GM23338 (cell line): Measurements from ENCODE around the gene SRGAP2B.
"Not testable (repeated sequence)": the region's sequence is repeated elsewhere in the genome, so short reads cannot be mapped to it uniquely, and the experiment has no call there.

ENCODE experiments used
- CREB1 ChIP-seq: fragments of 250-450 bp; sonication (Bioruptor Pico); IDR thresholded peaks from 2 replicates; pipeline ENCODE4 v1.5.0; 2020; ENCODE audit warnings: low read depth, mild to moderate bottlenecking, moderate library complexity
- EZH2 ChIP-seq: fragments of 200-600 bp; sonication (generic); IDR thresholded peaks from one replicate; pipeline ENCODE4 v1.8.0; 2017; ENCODE audit warnings: antibody characterized with exemption, mild to moderate bottlenecking, low read depth; ENCODE audit not compliant: unreplicated experiment
- EZH2phosphoT487 ChIP-seq: fragments of 200-600 bp; sonication (generic); IDR thresholded peaks from one replicate; pipeline ENCODE4 v1.8.1; 2018; ENCODE audit warnings: antibody characterized with exemption; ENCODE audit not compliant: unreplicated experiment
- JUNB ChIP-seq: IDR thresholded peaks from one replicate; pipeline ENCODE4 v1.6.1; 2016; ENCODE audit warnings: antibody characterized with exemption; ENCODE audit not compliant: unreplicated experiment
- POLR2AphosphoS5 ChIP-seq: IDR thresholded peaks from 2 replicates; pipeline ENCODE4 v1.6.1; 2016; ENCODE audit warnings: antibody characterized with exemption, low read depth
- ZNF114 ChIP-seq: fragments of 250-450 bp; sonication (Bioruptor Pico); IDR thresholded peaks from 2 replicates; pipeline ENCODE4 v1.5.0; 2020; ENCODE audit warnings: mild to moderate bottlenecking, moderate library complexity
- TF ChIP-seq, protein P1 (sequence below), 2 experiments: fragments of 200-600 bp in 1 of 2; sonication (generic) in 1 of 2; conservative IDR thresholded peaks; 2 replicates each; pipeline versions ENCODE4 v1.5.1 to v1.6.1; 2016 to 2017; ENCODE audit warnings: antibody characterized with exemption in 2 of 2, low read depth in 2 of 2, mild to moderate bottlenecking in 2 of 2, moderate library complexity in 1 of 2
- TF ChIP-seq, protein P2 (sequence below): IDR thresholded peaks from one replicate; pipeline ENCODE4 v1.6.1; 2018; ENCODE audit warnings: antibody characterized with exemption; ENCODE audit not compliant: unreplicated experiment

GRCh38 chr1:144889450-144890115, 205.5 kb downstream of the SRGAP2B start:
- TF ChIP-seq, protein P1, sequence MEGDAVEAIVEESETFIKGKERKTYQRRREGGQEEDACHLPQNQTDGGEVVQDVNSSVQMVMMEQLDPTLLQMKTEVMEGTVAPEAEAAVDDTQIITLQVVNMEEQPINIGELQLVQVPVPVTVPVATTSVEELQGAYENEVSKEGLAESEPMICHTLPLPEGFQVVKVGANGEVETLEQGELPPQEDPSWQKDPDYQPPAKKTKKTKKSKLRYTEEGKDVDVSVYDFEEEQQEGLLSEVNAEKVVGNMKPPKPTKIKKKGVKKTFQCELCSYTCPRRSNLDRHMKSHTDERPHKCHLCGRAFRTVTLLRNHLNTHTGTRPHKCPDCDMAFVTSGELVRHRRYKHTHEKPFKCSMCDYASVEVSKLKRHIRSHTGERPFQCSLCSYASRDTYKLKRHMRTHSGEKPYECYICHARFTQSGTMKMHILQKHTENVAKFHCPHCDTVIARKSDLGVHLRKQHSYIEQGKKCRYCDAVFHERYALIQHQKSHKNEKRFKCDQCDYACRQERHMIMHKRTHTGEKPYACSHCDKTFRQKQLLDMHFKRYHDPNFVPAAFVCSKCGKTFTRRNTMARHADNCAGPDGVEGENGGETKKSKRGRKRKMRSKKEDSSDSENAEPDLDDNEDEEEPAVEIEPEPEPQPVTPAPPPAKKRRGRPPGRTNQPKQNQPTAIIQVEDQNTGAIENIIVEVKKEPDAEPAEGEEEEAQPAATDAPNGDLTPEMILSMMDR (conservative IDR thresholded peaks at IDR 0.05; ENCODE audit: low read depth in 2 of 2): not testable (repeated sequence)
- not testable (repeated sequence) for TF ChIP-seq EZH2phosphoT487; POLR2AphosphoS5; EZH2; ZNF114 (CRISPR knock-in tag); JUNB; CREB1 (CRISPR knock-in tag)
- TF ChIP-seq, protein P2, sequence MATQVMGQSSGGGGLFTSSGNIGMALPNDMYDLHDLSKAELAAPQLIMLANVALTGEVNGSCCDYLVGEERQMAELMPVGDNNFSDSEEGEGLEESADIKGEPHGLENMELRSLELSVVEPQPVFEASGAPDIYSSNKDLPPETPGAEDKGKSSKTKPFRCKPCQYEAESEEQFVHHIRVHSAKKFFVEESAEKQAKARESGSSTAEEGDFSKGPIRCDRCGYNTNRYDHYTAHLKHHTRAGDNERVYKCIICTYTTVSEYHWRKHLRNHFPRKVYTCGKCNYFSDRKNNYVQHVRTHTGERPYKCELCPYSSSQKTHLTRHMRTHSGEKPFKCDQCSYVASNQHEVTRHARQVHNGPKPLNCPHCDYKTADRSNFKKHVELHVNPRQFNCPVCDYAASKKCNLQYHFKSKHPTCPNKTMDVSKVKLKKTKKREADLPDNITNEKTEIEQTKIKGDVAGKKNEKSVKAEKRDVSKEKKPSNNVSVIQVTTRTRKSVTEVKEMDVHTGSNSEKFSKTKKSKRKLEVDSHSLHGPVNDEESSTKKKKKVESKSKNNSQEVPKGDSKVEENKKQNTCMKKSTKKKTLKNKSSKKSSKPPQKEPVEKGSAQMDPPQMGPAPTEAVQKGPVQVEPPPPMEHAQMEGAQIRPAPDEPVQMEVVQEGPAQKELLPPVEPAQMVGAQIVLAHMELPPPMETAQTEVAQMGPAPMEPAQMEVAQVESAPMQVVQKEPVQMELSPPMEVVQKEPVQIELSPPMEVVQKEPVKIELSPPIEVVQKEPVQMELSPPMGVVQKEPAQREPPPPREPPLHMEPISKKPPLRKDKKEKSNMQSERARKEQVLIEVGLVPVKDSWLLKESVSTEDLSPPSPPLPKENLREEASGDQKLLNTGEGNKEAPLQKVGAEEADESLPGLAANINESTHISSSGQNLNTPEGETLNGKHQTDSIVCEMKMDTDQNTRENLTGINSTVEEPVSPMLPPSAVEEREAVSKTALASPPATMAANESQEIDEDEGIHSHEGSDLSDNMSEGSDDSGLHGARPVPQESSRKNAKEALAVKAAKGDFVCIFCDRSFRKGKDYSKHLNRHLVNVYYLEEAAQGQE: not testable (repeated sequence)
